HG03066 (cell line): ENCODE measurements around the gene TAL1.

ENCODE experiments used
- ATAC-seq: cut with Tn5 transposase; IDR thresholded peaks from one replicate; pipeline ENCODE4 v1.9.1; 2021; ENCODE audit warnings: low read depth; ENCODE audit not compliant: unreplicated experiment

Gene TAL1

DNA sequence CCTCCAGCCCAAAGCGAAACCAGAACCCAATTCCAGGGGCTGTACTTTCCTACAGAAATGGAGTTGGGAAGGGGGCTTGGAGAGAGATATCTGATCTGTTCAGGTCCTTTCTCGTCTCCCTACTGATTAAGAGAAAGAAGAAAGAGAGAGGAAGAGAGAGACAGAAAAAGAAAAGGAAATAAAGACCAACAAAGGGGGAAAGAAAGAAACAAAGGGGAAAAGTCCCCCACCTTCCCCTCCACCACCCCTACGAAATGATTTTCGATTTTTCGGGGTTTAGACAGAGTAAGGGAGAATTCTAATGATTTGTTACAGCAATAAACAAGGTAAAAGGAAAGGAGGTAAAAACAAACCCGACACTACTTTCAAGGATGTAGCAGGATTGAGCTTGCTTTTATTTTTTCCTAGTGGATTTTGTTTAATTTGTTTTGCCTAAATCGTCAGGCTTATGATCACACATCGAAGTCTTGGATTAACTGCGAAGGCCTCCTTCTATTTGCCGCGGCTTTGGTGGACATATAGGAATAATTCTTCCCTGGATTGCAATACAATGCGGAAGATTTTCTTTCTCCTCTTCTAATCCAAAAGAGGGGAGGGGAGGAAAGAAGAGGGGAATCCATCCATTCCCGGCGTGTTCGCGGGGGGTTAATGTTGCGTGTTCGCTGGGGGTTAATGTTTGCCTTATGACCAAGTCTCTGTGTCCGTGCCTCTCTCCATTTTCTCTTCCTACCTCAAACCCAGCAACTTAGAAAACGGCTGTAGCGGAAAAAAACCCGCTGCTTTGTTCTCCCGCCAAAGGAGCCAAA lies 1.9 kb downstream of the TAL1 start:
- ATAC-seq: no peak

DNA sequence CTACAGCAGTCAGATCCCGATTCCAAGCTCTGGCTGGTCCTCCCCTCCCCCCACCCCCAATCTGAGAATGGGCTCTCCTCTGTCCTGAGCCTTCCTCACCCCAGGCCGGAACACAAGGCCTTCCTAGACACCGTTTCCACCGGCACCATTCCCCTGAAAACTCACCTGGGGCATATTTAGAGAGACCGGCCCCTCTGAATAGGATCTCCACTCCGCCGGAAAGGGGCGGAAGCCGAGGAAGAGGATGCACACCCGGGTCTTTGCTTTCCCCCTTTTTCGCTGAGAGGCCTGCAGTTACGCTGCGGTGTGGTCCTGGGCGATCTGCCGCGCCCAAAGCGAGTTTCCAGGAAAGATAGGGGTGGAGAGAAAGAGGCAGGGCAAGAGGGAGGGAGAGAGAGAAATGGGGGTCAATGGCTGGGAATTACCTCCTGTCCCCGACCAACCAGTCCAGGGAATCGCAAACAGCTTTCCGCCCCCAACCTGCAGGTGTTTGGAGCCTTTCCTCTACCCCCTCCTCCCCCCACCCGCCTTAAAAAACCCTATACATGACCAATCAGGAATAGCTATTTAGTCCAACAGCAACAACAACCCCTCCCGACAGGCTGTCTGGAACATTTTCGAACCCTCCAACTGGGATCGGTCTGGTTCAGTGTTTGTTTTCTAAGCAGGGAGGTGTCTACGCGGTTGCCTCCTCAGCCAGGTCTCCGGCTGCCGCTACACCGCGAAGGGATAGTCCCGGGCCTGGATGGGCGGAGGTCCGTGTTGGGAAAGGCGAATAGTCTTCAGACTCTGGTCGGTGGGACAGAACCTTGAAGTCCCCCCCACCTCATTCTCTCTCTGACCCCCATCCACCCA lies 2.8 kb downstream of the TAL1 start:
- ATAC-seq: no peak

DNA sequence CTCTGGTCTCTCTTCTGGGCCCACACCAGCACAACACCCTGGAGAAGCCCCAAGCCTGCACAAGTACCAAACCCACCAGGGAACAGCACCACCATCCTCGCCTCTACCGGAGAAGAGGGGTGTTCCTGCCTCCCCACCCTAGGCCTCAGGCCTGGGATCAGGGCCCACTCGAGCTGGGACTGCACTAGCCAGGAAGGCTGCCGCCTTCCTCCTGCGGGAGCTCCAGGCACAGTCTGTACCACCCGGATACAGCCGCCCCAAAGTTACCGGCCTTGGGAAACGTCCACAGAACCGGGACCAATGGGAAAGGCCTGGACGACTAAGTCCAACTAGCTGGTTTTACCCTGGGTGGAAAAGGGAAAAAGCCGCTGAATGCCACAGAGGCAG lies 3.4 kb downstream of the TAL1 start:
- ATAC-seq: no peak

DNA sequence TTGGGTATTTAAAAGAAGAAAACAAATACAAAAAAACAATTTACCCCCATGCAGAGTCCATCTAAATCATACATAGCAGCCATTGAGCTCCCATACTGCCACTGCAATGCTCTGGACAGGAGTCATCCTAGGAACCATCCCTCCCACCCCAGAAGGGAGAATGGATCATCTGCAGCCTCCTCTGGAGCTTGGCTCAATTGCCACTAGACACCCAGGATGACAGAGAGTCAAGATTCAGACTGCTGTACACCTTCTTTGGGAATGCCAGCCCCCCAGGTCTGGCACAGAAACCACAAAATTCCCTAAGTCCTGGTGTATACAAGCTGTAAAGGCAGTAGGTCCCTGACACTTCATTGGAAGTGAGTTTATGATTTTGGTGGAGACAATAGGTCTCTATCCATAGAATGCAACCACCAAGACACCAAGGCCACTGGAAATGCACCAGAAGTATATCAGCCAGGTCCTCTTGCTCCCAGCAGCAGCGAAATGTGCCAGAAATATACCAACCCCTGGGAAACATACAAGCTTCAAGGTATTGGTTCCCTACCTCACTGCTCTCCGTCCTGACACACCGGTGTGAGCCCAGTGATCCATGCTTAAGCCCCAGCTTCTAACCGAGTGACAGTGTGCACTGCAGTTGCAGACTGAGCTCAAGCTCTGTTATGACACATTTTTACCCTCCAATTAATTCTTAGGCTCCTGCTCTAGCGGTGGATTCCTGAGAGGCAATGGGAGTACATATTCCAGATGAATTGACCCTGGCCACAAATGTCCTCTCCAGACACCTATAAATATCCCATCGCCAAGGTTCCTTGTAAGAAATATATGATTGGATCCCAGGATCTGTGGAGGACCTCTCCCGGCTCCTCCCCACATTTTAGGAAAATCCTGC lies 4.4 kb downstream of the TAL1 start:
- ATAC-seq: no peak

DNA sequence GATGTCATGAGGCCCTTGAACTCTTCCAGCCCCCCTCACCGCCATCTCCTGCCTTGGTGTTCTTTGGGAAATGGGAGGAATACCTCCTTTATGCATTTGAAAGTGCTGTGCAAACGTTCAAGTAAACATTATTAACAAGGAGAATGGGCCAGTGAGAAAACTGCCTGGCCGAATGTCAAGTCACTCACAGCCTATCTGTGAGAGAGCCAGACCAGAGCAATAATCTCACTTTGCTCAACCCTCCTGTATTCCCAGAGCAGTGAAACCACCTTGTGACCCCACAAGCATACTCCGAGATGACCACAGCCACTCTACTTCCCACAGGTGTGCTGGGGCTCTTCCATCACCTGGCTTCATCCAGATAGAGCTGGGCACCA lies 5.2 kb downstream of the TAL1 start:
- ATAC-seq: no peak

DNA sequence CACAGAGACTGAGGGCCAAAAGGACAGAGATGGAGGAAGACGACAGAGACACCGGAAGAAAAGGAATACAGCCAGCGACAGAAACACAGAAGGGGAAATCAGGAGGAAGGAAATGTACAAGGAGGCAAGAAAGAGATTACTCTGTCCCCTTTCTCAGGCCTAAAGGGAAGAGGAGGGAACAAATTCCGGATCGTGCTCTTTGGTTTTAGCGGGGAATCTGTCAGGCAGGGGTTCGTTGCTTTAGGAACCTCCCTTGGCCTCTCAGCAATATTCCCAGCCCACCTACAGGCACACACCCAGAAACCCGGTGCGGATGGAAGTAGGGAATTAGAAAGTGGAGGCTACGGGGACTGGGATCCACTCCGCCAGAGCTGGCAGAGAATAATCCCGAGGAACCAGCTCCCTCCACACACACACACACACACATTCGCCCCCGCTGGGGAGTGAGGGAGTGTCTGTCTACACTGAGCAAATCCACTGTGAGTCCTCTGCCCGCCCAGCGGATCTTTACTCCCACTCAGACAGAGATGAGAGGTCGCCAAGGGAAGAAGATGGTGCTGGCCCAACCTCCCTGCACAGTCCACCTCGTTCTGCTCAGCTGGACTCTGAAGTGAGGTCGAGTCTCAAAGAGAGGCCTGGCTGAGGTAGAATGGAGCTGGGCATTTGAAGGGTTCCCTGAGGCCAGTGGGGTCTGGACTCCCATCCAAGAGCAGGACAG lies 5.7 kb downstream of the TAL1 start:
- no peak for ATAC-seq

DNA sequence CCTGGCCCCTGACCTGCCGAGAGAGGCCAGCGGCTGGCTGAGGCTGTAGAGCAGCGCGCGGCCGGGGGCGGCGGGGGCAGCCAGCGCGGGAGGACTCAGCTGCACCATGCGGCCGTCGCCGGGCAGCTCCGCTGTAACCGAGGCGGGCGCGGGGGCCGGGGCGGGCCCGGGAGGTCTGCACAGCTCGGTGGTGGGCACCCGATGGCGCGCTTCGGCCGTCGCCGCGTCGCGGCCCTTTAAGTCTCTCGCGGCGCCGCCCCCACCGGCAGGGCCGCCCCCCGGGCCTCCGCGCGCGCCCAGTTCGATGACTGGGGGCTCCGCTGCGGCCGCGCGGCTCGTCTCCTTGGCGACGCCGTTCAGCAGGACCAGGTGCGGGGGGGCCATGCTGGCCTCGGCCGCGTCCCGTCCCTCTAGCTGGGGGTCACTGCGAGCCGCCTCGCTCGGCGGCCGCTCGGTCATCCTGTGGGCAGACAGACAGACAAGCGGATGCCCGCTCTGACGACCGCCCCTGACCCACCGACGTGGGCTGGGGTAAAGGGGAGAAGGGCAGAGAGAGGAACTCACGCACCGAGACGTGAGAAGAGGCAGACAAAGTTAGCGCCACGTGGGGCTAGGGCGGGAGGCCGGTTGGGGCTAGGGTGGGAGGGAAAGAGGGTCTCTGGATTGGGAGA lies 6.5 kb downstream of the TAL1 start:
- no peak for ATAC-seq

DNA sequence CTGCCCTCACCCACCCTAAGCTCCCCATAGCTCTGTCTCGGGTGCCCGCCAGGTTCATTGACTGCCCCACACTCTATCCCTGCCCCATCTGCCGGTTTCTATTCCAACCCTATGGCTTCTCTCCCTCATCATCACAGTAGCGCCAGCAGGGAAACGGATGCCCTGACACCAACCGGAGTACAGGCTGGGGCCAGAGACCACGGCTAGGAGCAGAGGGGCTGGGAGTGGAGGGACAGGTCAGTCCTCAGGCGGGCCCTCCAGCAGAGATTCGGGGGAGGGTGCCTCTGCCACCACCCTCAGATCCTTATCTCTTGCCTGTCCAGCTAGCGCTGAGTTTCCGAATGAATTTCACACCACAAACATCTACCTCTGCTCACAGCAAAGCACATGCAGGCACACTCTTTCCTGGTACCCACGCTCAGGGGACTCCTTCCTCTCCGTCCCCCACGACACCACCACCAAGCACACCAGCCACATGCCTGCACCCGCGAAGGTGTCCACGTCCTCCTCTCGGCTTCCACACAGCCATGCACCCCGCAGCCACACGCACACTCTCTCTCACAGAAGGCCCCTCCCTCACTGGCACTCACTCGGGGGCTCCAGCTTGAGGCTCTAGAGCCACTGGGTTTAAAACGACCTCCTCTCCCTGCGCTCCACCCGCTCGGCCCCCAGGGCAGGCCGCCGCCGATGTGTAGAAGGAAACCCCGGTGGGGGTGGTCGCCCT lies 7.2 kb downstream of the TAL1 start:
- no peak for ATAC-seq

DNA sequence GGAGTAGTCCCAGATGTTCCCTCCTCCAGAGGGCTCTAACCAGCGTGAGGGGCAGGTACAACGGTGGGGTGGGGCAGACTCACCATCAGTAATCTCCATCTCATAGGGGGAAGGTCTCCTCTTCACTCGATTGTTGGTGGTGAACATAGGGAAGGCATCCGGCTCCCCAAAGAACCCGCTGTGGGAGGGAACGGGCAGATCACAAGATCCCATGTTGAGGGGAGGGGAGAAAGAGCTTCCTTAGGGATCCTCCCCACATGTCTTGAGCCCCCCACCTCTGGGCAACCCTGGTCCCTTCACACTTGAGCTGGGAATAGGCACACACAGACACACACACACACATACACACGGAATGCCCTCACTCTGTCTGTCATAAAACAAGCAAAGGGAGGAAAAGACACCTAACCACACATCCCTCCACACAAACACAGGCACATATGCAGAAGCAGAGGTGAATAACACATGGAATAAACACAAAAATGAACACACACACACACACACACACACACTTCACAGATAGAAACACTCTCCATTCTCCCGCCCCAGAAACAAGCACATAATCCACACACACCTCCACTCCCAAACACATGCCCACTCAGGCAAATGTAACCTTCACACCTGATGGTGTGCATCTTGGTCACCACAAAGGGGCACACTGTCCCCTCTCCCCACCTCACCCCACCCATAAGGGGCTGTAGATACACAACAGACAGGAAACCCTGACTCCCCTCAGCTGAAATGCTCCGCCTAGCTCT lies 7.9 kb downstream of the TAL1 start:
- no peak for ATAC-seq

DNA sequence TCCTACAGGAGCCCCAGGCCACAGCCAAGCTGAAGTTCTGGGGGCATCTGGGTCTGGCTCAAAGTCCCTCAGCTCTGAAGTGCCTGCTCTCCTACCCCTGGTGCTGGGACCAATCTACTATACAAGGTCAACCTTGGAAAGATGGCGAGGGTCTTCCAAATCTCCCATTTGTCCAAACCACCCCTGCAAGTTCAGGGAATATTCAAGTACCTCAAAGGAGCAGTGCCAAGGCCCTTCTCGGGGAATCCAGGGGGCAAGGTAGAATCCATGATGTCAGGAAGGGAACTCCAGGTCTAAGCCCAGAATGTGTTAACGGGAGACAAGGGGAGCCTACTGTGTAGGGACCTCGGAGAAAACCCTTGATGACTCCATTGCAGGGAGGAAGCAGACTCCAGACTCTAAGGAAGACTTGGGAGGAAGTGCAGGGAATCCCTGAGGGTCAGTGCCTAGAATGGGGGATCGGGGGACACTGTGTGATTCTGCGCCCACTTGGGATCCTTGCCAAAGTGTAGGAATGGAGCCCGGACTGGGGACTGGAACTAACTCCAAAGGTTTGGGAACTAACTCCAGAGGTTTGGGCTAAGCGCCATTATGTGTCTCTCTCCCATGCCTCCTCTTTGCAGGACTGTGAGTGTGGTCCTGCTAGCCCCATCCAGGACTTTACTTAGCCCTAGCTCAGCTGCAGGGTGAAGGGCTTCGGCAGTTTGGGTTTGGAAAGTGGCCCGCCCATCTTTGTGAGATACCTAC lies 8.7 kb downstream of the TAL1 start:
- no peak for ATAC-seq

DNA sequence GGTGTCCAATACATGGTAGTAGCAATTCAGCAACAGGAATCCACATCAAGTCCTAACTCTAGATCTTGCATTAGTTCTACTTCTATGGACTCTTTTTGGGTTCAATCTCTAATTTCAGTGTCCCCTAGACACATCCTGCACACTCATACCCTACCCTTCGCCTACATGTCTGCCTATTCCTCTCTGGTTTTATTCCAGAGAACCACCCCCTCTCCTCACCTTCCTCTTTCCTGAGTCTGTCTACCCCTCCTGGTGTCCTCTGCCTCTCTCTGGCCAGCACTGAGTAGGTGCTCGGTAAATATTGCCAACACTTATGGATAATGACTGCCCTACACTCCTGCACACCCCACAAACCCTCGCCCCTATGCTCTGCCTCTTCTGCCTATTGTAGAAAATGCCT lies 9.5 kb downstream of the TAL1 start:
- ATAC-seq: no peak

DNA sequence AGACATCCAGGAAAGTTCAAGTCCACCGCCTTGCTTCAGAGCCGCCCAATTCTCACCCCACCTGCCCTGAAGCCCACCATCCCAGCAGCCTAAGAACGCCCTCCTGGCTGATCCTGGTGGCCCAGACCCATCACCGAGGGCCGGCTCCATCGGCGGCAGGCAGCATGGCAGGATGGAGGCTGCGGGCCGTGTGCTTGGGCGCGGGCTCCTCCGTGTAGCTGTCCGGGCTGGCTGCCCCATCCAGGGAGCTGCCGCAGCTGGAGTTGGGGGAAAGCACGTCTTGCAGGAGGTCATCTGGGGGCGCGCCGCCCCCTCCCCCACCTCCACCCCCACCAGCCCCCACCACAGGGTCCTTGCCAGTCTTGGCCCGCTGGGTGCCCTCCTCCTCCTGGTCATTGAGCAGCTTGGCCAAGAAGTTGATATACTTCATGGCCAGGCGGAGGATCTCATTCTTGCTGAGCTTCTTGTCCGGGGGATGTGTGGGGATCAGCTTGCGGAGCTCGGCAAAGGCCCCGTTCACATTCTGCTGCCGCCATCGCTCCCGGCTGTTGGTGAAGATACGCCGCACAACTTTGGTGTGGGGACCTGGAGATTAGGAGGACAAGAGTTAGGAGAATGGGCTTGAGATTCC lies 12.3 kb downstream of the TAL1 start:
- no peak for ATAC-seq

DNA sequence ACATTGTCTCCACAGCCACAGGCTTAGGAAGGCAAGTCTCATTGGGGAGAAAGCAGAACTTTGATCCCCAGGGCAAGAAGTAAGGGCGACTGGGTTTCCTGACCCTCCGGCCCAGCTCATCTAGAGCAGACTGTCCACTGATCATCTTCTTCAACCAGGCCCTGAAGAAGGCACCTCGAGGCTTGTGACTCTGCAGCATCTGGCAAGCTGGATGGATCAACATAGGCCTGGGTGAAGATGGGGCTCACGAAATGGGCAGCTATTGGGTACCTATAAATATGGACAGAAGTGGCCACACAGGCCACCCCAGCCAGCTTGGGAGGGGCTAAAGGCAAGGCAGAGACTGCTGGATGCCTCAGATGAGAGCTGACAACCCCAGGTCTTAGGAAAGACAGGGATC lies 13.0 kb downstream of the TAL1 start:
- no peak for ATAC-seq

DNA sequence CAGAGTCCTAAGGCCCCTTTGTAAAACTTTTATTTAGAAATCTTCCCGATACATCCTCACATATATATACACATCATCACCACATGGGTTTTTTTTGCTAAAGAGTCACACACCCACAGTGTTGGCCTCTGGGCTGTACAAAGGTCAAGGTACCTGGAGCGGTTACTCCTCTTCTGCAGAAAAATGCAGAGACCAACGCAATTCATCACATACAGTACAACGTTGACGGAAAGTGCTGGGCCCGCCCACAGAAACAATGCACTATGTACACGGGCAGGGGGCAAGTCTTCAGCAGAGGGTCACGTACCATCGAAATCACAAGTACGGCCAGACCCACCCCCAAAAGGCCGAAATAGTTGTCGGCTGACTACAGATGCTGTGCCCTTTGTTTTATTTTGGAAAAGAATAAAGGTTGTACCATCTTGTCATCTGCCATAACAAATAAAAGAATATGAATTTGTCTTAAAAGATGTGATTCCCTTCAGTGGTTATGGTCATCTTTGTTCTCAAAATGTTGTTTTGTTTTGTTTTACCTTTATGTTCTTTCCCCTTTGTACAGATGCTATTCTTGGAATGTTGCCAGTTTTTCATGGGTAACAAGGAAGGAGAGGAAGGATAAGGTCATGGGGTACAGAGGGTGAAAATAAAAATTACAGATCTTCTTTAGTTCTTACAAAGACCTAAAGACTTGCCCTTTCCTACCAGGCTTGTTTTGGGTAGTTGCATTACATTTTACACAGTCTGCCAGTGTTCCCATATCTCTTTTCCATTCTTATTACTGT lies 15.6 kb downstream of the TAL1 start:
- ATAC-seq: no peak

DNA sequence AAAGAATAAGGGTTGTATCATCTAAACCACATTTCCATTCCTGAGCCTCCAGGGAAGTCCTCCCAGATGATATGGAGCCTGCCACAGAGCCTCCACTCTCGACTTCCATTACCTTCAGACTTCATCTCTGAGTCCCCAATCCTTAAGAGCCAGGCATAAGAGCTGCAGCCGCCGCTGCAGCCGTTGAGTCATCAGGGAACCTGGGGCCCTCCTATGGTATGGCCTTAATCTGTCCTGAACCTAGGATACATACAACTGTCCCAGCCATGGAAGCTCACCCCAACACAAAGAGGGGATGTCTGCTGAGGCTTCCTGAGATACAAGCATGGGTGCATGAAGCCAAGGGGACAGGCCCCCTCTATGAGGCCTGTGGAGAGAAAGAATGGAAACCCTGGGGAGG lies 16.3 kb downstream of the TAL1 start:
- ATAC-seq: no peak

DNA sequence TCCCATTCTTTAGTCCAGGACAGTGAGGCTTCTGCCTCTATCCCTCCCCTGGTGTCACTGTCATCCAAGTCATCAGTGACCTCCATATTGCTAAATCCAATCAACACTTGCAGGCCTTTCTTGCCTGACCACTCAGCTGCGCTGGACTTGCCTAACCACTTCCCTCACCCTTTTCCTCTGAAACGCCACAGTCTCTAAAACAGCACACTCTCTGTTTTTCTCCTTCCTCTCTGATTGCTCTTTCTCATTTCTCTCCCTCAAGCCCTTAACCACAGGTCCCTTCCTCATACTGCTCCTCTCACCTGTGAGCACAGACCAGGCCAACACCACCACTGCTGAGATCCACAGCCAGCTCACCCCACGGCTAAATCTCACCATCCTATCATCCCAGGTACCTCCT lies 17.5 kb downstream of the TAL1 start:
- no peak for ATAC-seq
